Keratinocyte (primary cell): ENCODE data around the gene NECAP2. TPM values are rescaled to one million over a fixed set of nuclear protein-coding genes. Genes with fewer than 3 reads are reported as not detected.

Experiments
- DNase-seq: peaks from one replicate; pipeline ENCODE4 v3.0.0-alpha.2; 2011; ENCODE audit warnings: low read depth, missing footprints, low spot score
- FAIRE-seq: peaks from 2 replicates; lab custom pipeline; 2011; peaks lifted over from hg19 to GRCh38; lab: Jason Lieb, UNC
- H2AFZ ChIP-seq: 2 replicates; pipeline ENCODE4 v1.6.0; 2012; ENCODE audit warnings: low read length, control low read depth, inconsistent platforms; ENCODE audit not compliant: control insufficient read depth
- H3K27ac ChIP-seq: 2 replicates; pipeline ENCODE4 v1.5.1; 2011; ENCODE audit warnings: low read length; ENCODE audit not compliant: control insufficient read depth, insufficient read depth
- H3K27me3 ChIP-seq: 3 replicates; pipeline ENCODE4 v1.6.0; 2011; ENCODE audit warnings: low read length; ENCODE audit not compliant: control insufficient read depth, insufficient read depth; ENCODE audit errors: extremely low read depth
- H3K36me3 ChIP-seq, 2 experiments: 2 replicates in 1 of 2; 3 replicates in 1 of 2; pipeline ENCODE4 v1.5.1; 2011; ENCODE audit warnings: low read length in 2 of 2, mild to moderate bottlenecking in 1 of 2; ENCODE audit not compliant: control insufficient read depth in 2 of 2, insufficient read depth in 2 of 2; ENCODE audit errors: extremely low read depth in 1 of 2
- H3K4me1 ChIP-seq: 3 replicates; pipeline ENCODE4 v1.5.1; 2011; ENCODE audit warnings: low read length; ENCODE audit not compliant: control insufficient read depth, insufficient read depth; ENCODE audit errors: extremely low read depth
- H3K4me2 ChIP-seq: 3 replicates; pipeline ENCODE4 v1.6.0; 2011; ENCODE audit warnings: low read depth, low read length; ENCODE audit not compliant: control insufficient read depth, insufficient read depth; ENCODE audit errors: extremely low read depth
- H3K4me3 ChIP-seq, 3 experiments: fragments of 200-600 bp in 1 of 3; sonication (generic) in 1 of 3; 2 replicates in 2 of 3; 3 replicates in 1 of 3; pipeline ENCODE4 v1.5.1; 2011 to 2016; ENCODE audit warnings: low read length in 3 of 3, mild to moderate bottlenecking in 3 of 3, control low read depth in 2 of 3, inconsistent platforms in 1 of 3, low read depth in 1 of 3, mixed read lengths in 1 of 3, mixed run types in 1 of 3, moderate library complexity in 1 of 3; ENCODE audit not compliant: control insufficient read depth in 2 of 3, insufficient read depth in 2 of 3; ENCODE audit errors: extremely low read depth in 1 of 3
- H3K79me2 ChIP-seq: 2 replicates; pipeline ENCODE4 v1.6.0; 2012; ENCODE audit warnings: low read length; ENCODE audit not compliant: control insufficient read depth, insufficient read depth
- H3K9ac ChIP-seq: 3 replicates; pipeline ENCODE4 v1.6.0; 2011; ENCODE audit warnings: low read length; ENCODE audit not compliant: control insufficient read depth, insufficient read depth; ENCODE audit errors: extremely low read depth
- H3K9me1 ChIP-seq: 3 replicates; pipeline ENCODE4 v1.6.0; 2011; ENCODE audit warnings: low read length; ENCODE audit not compliant: control insufficient read depth, insufficient read depth; ENCODE audit errors: extremely low read depth
- H3K9me3 ChIP-seq: 2 replicates; pipeline ENCODE4 v1.5.1; 2012; ENCODE audit warnings: low read depth, low read length; ENCODE audit not compliant: control insufficient read depth
- H4K20me1 ChIP-seq: 3 replicates; pipeline ENCODE4 v1.6.0; 2011; ENCODE audit warnings: low read length; ENCODE audit not compliant: control insufficient read depth, insufficient read depth; ENCODE audit errors: extremely low read depth
- CTCF ChIP-seq, 3 experiments: IDR thresholded peaks in 1 of 3; conservative IDR thresholded peaks in 1 of 3; optimal IDR thresholded peaks in 1 of 3; 2 replicates in 2 of 3; 3 replicates in 1 of 3; pipeline versions ENCODE3 to v1.5.1; 2011; ENCODE audit warnings: low read length in 3 of 3, mild to moderate bottlenecking in 3 of 3, moderate library complexity in 2 of 3, control low read depth in 1 of 3, inconsistent platforms in 1 of 3; ENCODE audit not compliant: insufficient read depth in 2 of 3; ENCODE audit errors: extremely low read depth in 1 of 3
- EZH2 ChIP-seq: IDR thresholded peaks from one replicate; pipeline ENCODE4 v1.6.1; 2012; ENCODE audit warnings: inconsistent platforms, mild to moderate bottlenecking, low read length, moderate library complexity
- dilution Hi-C: fragments of 300-500 bp; cut with MboI; formaldehyde crosslinking; loops from one replicate; pipeline ENCODE4 v1.7.0; 2020; ENCODE audit warnings: low sequenced_read_pairs; ENCODE audit not compliant: extremely low pct_ligation_motif_present
- polyA plus RNA-seq, 5 experiments: library from polyadenylated mRNA; depleted of rRNA in 3 of 5; stranded (reverse) in 3 of 5; stranded (forward) in 1 of 5; unstranded in 1 of 5; fragments of >200 nt; gene quantifications; 1 replicate in 1 of 5; 2 replicates in 3 of 5; 3 replicates in 1 of 5; pipeline versions ENCODE4 v1.2.1 to v1.2.3, GENCODE V29; 2011 to 2012; ENCODE audit warnings: missing spikeins in 2 of 5, low read depth in 1 of 5, low replicate concordance in 1 of 5

Gene NECAP2
- polyA plus RNA-seq, 1 donor (not counting 4 experiments of a cell fraction or from before 2014, with no cell fraction given) = 75.7 TPM

- H3K9me3 ChIP-seq = no peaks in the 10 kb centered on the region
- H3K9me1 ChIP-seq = peaks cover 7% of the 10 kb centered on the region
- peaks cover 63% of the 10 kb centered on the region for H3K79me2 ChIP-seq
- H3K4me2 ChIP-seq = no peak overlapping the region
- dilution Hi-C loops = no loop called here
- TF ChIP-seq EZH2 (no peak), CTCF (optimal IDR thresholded peaks at IDR 0.05 in 1 of 3, IDR thresholded peaks at IDR 0.05 in 1 of 3, conservative IDR thresholded peaks at IDR 0.05 in 1 of 3; ENCODE audit: extremely low read depth in 1 of 3, insufficient read depth in 2 of 3, low read length in 3 of 3) (no peak)
- no peak overlapping the region for H3K9ac ChIP-seq
- no peak overlapping the region for H3K4me3 ChIP-seq
- H3K27ac ChIP-seq = no peak overlapping the region
- no peak overlapping the region for H2AFZ ChIP-seq
- DNase-seq (no peak), FAIRE-seq (no peak)
- peaks cover 13 to 20% of the 10 kb centered on the region in 2 experiments for H3K36me3 ChIP-seq
- H4K20me1 ChIP-seq = peaks cover 41% of the 10 kb centered on the region
- H3K4me1 ChIP-seq = peaks cover 24% of the 10 kb centered on the region
- no peaks in the 10 kb centered on the region for H3K27me3 ChIP-seq
These were observed 47.6 kb upstream of the NECAP2 start for GRCh38 chr1:16392740-16393569.

GRCh38 chr1:16393570-16394521 lies 46.7 kb upstream of the NECAP2 start:
- Histone ChIP-seq H3K4me1 (peaks cover 21% of the 10 kb centered on the region), H2AFZ (no peak overlapping the region), H3K9me3 (no peaks in the 10 kb centered on the region), H3K9ac (no peak overlapping the region), H3K4me3 (no peak overlapping the region), H3K9me1 (peaks cover 7% of the 10 kb centered on the region), H4K20me1 (peaks cover 41% of the 10 kb centered on the region), H3K4me2 (no peak overlapping the region), H3K36me3 (peaks cover 17 to 27% of the 10 kb centered on the region in 2 experiments), H3K79me2 (peaks cover 54% of the 10 kb centered on the region), H3K27me3 (no peaks in the 10 kb centered on the region), H3K27ac (no peak overlapping the region)
- dilution Hi-C loops = no loop called here
- FAIRE-seq (no peak), DNase-seq (no peak)
- no peak for TF ChIP-seq EZH2
- no peak for TF ChIP-seq CTCF (optimal IDR thresholded peaks at IDR 0.05 in 1 of 3, IDR thresholded peaks at IDR 0.05 in 1 of 3, conservative IDR thresholded peaks at IDR 0.05 in 1 of 3; ENCODE audit: extremely low read depth in 1 of 3, insufficient read depth in 2 of 3, low read length in 3 of 3)
